HG03060 (cell line): ENCODE measurements around the gene PEF1.

Experiments used
- ATAC-seq: cut with Tn5 transposase; IDR thresholded peaks from one replicate; pipeline ENCODE4 v1.9.1; 2021; ENCODE audit warnings: low read depth, moderate number of reproducible peaks; ENCODE audit not compliant: unreplicated experiment

The PEF1 gene

GRCh38 chr1:31655756-31656155, 11.1 kb upstream of the PEF1 start:
- no peak for ATAC-seq

GRCh38 chr1:31655104-31655503, 10.4 kb upstream of the PEF1 start:
- no peak for ATAC-seq

GRCh38 chr1:31654474-31654776, 9.7 kb upstream of the PEF1 start:
- no peak for ATAC-seq

- no peak for ATAC-seq
These were observed 9.2 kb upstream of the PEF1 start for GRCh38 chr1:31653717-31654473.

GRCh38 chr1:31652891-31653499, 8.3 kb upstream of the PEF1 start:
- no peak for ATAC-seq

- ATAC-seq: no peak
These were observed 7.1 kb upstream of the PEF1 start for GRCh38 chr1:31651766-31652165.

GRCh38 chr1:31651089-31651420, 6.4 kb upstream of the PEF1 start:
- no peak for ATAC-seq

GRCh38 chr1:31650161-31651088, 5.7 kb upstream of the PEF1 start:
- no peak for ATAC-seq

GRCh38 chr1:31648641-31649357, 4.1 kb upstream of the PEF1 start:
- no peak for ATAC-seq

GRCh38 chr1:31648190-31648589, 3.5 kb upstream of the PEF1 start:
- no peak for ATAC-seq

- ATAC-seq: no peak
These were observed 2.4 kb upstream of the PEF1 start for GRCh38 chr1:31647106-31647505.

GRCh38 chr1:31646259-31646960, 1.7 kb upstream of the PEF1 start:
- no peak for ATAC-seq

GRCh38 chr1:31645274-31645568, 545 bp upstream of the PEF1 start:
- ATAC-seq: no peak

GRCh38 chr1:31643976-31644559, 608 bp downstream of the PEF1 start:
- ATAC-seq: no peak

GRCh38 chr1:31642897-31643296, 1.8 kb downstream of the PEF1 start:
- ATAC-seq: no peak

- no peak for ATAC-seq
These were observed 2.3 kb downstream of the PEF1 start for GRCh38 chr1:31642366-31642765.

- ATAC-seq: no peak
These were observed 3.7 kb downstream of the PEF1 start for GRCh38 chr1:31640964-31641363.

- no peak for ATAC-seq
These were observed 4.5 kb downstream of the PEF1 start for GRCh38 chr1:31640179-31640578.

GRCh38 chr1:31639543-31639942, 5.1 kb downstream of the PEF1 start:
- ATAC-seq: no peak
